HG02938 (cell line): ENCODE measurements around the gene SHPK.
"Not testable (repeated sequence)": the region's sequence is repeated elsewhere in the genome, so short reads cannot be mapped to it uniquely, and the experiment has no call there.

Source experiments
- ATAC-seq: cut with Tn5 transposase; IDR thresholded peaks from one replicate; pipeline ENCODE4 v1.9.1; 2021; ENCODE audit warnings: mild to moderate bottlenecking, moderate library complexity; ENCODE audit not compliant: unreplicated experiment

SHPK gene

DNA sequence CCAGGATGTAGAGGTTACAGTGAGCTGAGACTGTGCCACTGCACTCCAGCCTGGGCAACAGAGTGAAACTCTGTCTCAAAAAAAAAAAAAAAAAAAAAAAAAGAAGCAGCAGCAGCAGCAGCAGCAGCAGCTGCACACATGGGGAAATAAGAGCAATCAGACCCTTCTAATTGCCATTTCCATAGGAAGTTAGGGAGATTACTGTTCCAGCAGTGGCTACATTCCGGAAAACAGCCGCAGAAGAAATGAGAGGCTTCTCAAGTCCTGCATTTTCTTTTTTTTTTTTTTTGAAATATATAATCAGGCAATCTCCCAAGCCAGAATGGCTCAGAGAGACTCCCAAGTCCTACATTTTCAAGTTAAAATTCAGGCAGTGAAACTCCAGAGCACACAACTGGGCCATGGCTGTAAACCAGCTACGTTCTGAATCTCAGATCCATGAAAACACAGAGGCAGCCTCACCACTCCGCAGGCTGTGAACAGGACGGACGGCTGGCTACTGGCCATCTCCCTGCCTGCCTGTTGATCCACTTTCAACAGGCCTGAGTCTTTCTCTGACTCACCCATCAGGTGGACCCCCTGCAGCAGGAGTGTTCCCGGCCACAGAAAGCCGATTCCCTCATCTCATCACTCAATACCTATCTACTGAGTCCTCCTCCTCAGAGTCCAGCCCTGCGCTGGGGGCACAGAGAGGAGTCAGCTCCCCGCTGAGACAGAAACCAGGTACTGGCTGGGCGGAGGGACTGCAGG lies 41.8 kb downstream of the SHPK start:
- no peak for ATAC-seq

DNA sequence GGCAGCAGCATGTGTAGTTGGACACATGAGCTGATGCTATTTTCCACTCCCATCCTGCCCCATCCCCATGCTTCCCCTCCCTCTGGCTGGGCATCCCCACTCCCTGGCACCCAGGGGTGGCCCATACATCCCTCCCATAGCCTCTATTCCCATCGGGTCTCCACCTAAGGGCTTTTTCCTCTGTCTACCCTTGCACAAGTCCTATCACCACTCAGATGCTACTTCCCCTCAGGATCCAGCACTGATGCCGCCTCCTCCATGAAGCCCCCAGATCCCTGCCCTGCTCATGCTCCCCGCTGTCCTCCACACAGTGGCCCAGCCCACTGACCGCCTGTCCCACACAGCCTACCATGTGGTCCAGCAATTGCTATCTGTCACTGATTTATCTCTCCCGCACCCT lies 42.7 kb downstream of the SHPK start:
- ATAC-seq, result no peak

DNA sequence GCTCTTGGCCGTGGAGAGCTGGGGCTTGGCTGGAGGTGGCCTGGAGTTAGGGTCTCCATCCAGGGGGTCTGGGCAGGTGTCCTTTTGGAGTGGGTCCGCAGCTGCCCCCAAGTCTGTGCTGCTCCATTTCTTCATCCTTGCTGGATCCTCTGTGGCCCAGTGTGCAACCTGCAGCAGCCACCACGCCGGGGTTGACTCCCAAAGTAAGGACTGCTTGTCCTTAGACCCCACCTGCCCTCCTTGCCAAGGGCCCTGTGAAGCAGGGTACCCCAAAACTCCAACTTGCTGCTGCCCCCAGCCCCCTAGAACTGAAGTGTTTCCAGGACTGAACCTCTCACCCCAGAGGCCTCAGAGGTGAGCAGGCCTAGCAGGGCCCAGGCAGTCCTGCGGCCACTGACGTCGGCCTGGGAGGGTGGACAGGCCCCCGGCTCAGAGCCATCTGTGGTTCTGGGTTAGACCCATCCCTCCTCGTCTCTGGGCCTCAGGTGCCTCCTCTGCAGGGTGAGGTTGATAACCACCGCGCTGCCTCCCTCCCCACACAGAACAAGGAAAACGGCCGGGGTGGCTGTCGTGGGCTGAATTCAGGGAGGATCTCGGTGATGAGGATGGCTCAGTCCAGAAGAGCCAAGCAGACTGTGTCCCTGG lies 43.7 kb downstream of the SHPK start:
- no peak for ATAC-seq

DNA sequence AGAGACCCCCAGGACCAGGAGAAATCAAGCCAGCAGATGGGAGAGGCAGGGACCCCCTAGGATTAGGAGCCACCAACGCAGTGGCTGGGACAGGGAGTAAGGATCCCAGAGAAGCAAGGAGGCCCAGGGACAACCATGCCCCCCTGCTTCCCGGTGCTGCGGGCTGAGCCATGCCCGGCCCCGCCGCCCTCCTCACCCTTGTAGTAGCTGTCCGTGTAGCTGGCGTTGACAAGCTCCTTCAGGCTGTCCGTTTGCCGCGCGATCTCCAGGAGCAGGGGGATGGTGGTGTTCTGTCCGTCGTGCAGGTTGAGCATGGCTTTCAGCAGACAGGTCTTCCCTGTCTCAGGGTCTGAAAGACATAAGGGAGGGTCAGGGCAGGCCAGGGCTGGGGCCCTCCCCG lies 45.3 kb downstream of the SHPK start:
- ATAC-seq, result no peak

DNA sequence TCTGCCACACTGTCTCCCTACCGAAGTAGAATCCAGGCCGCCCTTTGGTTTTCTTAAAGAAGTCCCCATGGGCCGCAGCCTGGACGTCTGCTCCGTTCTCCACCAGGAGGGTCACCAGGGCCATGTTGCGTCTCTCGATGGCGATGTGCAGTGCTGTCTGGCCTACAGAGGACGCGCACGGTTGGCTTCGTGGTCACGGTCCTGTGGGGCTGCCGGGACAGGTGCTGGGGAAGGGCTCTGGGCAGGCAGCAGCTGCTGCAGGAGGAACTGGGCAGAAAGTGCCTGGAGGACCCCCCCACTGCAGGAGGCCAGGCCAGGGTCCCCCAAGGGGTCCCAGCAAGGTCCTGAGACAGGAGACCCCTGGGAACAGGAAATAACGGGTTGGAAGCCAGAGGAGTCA lies 45.8 kb downstream of the SHPK start:
- no peak for ATAC-seq

DNA sequence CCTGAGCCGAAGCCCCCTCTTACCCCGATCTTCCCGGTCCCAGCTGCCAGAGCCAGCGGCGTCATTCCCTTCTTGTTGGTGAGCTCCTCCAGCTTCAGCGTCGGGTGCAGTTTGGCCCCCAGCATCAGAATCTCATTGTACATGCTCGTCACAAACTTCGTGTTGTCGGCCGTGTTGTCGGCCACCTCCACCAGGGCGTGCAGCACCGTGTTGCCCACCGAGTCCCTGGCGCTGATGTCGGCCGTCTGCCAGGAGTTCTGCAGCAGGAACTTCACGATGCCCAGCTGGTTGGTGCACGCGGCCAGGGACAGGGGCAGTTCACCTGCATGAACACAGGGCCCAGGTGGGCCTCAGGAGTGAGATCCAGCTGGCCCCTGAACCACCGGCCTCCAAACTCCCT lies 46.3 kb downstream of the SHPK start:
- no peak for ATAC-seq

DNA sequence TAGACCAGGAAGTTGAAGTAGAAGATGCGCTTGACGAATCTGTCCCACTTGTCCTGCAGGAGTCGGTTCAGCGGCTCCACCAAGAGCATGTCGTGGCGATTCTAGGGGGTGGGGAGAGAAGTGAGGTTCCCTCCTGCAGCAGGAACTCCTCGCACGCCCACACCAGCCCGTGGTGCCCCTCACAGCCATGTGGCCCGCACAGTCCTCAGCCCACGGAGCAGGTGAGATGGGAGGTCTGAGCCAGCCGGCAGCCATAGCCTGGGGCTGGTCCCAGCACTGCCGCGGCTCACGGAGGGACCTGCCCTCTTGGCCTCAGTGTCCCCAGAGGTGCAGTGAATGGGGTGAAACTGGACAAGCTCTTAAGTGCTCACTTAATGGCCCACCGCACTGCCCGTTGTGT lies 50.2 kb downstream of the SHPK start:
- ATAC-seq, result no peak

DNA sequence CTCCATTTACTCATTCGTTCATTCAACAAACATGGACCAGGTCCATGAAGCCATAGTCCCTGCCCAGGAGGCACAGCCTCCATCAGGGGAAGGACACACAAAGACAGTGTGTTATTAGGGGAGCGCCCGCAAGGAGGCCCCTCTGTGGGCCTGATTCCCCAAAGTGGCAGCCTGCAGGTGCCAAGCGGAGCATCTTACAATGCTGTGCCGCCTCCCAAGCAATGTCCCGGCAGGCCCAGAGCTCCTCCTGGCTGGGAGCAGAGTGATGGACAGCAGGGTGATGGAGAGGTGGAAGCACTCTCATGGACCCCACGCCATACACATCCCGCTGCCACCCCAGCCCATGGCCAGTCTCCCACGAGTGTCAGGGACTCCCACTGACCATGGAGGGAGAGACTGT lies 52.6 kb downstream of the SHPK start:
- no peak for ATAC-seq

DNA sequence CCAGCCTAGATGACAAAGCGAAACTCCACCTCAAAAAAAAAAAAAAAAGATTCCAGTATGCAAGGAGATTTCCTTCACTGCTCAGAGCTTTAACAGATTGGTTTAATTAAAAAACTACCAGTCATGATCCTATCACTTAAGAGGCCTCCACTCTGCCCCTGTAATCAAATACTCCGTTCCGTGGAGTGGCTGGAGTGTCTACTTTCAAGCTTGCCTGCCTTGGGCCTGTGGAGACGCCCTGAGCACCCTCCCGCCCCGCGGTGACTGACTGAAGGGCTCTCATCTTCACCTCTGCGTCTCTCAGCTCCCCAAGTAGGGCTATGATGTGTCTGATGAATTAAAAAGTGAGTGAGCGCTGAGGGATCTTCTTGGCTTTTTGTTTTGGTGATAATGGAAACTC lies 53.1 kb downstream of the SHPK start:
- ATAC-seq, result no peak

DNA sequence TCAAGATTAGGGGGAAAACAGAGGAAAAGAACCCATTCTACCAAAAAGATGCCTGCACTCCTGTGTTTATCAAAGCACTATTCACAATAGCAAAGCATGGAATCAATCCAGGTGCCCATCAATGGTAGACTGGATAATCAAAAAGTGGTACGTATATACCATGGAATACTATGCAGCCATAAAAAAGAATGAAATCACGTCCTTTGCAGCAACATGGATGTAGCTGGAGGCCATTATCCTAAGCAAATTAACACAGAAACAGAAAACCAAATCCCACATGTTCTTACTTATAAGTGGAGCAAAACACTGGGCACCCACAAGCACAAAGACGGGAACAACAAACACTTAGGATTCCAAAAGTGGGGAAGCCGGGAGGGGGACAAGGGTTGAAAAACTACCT lies 57.4 kb downstream of the SHPK start:
- not testable (repeated sequence) for ATAC-seq

DNA sequence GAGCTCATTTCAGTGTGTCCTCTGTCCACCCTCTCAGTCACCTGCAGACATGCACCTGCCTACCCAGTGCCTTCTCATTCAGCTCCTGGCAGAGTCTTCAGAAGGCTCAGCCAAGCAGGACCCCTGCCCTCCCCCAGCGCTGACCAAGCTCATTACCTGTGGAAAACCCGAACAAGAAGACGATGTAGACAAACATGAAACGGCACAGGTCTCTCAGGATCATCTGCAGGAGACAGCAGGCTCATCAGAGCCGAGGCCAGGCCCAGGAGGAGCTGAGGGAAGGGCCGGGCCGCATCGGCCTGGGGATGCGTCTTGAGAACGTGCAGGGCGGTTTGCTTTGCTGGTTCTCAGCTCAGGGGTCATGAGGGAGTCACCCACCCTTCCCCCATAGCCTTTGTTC lies 59.1 kb downstream of the SHPK start:
- ATAC-seq, result no peak

DNA sequence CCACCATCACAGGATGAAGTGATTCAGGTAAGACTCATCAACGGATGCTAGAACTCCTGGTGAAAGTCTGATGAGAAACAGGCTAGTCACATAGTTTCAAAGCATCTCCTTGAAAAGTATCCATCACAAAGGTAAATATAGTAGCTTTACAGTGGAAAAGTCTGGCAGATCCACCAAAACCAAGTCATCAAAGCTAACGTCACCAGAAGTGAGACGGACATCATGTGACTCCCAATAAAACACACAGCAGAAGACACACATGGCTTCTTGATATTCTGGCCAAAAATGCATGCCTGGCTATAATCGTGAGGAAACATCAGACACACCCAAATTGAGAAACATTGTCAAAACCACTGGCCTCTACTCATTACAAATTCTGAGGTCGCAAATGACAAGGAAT lies 60.5 kb downstream of the SHPK start:
- no peak for ATAC-seq

DNA sequence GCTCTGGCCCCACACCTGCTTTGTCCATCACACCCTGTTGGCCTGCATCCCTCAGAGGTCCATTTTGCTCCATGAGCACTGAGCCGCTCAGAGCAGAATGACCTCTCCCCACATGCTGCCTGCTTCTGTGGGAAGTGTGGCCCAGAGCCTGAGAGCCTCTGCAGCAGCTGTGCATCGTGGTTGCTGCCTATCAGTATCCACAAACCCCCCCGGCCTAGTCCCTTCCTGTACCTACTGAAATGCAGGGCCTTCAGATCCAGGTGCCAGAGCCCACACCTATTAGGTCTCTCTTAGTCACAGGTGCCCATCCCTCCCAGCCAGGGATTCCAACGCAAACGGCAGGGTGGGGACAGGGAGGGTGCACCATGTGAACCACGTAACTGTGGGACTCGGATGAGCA lies 61.8 kb downstream of the SHPK start:
- ATAC-seq, result no peak

DNA sequence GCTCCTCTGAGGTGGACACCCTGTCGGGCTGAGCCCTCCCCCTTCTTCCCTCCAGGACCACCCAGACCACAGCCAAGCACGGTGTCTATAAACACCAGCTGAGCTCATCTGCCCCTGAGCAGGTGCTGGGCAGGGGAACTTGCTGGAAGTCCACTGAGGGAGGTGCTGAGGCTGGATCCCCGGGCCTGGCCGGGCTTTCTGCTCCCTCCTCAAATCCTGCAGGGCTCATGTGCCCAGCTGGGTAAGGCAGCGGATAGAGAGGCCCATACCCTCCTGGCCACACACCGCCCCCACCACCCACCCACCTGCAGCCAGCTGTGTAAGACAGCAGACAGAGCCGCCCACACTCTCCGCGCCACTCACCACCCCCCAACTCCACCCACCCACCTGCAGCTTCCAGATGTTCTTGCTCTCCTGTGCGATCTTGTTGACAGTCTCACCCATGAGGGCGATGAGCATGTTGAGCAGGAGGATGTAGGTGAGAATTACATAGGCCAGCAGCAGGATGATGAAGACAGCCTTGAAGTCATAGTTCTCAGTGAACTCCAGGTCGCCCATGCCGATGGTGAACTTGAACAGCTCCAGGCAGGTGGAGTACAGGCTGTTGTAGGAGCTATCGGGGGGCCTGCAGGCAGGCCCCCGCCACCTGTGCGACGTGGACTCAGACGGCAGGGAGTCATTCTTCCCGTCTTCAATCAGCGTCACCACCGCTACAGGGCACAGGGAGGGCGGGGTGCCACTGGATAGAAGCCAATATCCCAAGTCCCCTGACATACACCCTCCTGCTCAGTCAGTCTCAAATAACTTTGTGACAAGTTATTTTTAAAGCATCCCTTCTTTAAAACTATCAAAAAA lies 62.6 kb downstream of the SHPK start:
- no peak for ATAC-seq

DNA sequence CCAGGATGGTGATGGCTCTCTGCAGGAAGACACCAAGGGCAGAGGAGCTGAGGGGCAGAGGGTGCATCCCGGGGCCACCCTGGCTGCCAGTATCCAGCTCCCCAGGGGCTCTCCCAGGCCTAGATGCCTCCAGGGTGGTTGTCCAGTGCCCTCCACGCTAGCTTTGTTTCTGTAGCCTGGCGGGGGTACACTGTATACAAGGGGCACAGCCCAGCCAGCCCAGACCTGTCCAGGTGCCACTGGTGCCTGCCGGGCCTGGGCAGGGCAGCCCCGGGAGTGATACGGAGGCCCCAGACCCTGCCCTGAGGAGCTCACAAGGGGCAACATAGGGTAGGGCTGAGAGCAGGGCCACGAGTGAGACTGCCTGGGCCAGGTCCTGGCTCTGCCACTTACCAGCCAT lies 63.8 kb downstream of the SHPK start:
- ATAC-seq, result no peak

DNA sequence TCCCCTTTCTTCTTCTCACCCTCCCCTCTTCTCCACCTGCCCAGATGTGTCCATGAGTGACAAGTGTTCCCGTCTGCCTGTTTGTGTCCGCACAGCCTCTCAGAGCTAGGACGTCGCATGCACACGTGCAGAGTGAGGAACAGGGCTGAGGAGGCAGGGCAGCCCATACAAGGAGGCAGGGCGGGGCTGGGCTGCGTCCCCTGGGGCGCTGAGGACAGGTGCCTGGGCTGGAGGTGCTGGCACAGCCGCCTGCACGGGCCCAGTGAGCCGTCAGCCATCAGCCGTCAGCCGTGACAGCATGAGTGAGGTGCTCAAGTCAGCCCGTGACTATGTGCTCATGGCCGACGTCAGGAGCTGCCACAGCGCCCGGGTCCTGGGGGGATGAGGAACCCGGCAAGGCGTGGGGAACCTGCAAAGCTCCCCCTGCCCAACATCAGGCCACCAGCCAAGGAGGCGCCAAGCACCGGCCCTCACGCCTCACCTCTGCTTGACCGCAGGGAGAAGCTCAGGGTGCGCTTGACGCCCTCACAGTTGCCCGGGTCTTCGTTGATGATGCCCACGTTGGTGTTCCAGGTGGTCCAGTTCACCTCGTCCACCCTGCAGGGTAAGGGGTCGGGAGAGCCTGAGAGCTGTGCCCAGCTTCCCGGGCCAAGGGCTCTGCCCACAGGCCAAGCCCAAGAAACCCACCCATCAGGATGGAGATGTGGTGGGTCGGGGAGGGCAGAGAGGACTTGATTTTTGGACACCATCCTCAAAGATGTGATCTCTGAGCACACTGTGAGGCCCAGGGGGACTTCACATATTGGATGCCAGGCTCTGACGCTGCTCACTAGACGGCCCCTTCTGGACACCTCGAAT lies 64.8 kb downstream of the SHPK start:
- ATAC-seq, result no peak

DNA sequence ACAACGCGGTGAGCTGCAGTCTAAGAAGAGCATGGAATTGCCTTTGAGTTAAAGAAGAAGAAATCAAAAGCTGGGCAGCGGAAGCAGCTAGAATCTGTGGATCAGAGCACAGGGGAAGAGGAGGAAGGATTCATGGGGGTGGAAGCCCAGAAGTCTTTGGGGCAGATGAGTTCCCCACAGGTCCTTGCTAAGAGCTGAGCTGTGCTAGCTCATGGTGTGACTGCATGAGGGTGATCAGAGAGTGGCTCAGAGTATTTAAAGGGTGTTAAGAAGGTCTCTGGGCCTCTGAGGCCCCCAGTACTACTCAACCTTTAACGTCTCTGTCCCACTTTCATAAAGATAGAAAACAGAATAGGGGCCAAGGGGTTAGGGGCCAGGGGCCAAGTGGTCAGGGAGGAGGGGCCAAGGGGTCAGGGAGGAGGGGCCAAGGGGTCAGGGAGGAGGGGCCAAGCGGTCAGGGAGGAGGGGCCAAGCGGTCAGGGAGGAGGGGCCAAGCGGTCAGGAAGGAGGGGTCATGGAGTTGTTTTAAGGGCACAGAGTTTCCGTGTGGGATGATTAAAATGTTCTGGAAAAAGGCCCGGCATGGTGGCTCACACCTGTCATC lies 66.4 kb downstream of the SHPK start:
- no peak for ATAC-seq

DNA sequence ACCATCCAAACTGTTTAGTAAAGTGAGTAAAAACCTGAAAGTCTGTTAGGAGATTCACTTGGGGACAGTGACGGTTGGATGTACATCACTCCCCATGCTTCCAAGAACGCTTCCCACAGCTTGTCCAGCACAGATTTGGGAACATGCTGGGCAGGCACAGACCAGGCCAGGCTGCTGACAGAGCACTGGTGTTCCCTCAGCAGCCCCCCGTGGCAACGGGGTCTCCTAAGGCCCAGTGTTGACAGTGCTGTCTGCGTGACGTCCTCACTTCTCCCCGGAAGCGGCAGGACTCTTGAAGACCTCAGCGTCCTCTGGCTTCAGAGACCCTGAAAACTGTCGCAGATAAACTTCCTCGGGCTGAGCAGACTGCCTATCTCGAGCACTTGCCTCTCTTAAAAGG lies 69.5 kb downstream of the SHPK start:
- ATAC-seq, result no peak

DNA sequence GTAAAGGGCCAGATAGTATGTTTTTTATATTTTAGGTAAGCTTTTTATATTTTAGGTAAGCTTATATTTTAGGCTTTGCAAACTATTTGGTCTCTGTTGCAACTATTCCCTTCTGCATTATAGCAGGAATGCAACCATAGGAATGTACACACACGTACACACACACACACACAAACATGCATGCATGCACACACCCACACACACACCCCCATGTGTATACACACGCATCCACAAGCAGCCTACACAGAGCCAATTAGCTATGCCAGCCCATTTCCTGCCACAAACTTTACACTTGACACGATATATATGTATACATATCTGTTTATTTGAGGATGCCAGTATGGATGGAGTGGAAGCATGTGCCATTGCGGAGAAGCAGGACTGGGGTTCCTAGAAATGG lies 70.9 kb downstream of the SHPK start:
- ATAC-seq, result no peak

DNA sequence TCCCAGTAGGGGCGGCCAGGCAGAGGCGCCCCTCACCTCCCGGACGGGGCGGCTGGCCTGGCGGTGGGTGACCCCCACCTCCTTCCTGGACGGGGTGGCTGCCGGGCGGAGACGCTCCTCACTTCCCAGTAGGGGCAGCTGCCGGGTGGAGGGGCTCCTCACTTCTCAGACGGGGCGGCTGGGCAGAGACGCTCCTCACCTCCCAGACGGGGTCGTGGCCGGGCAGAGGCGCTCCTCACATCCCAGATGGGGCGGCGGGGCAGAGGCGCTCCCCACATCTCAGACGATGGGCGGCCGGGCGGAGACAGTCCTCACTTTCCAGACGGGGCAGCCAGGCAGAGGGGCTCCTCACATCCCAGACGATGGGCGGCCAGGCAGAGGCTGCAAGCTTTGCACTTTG lies 71.8 kb downstream of the SHPK start:
- not testable (repeated sequence) for ATAC-seq

DNA sequence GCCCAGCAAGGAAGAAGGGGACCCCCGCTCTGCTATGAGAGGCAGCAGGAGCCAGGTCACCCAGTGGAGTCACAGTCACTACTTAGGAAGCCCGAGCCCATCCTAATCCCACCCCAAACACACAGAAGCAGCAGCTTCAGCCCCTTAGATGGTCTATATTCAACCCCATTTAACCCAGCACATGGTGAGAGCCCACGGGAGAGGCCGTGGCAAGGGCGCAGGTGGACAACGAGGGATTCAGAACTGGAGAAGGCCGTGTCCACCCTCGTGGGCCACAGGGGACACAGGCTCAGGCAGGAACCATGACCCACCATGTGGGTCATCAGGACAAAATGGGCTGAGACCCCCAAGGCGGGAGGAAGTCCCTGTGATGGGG lies 76.8 kb downstream of the SHPK start:
- ATAC-seq, result no peak
